ENCODE results near the gene STYK1. TPM values are rescaled to one million over a fixed set of nuclear protein-coding genes. Genes with fewer than 3 reads are reported as not detected.
"Not testable (repeated sequence)": the region's sequence is repeated elsewhere in the genome, so short reads cannot be mapped to it uniquely, and the experiment has no call there.

STYK1 gene
- total and polyA plus RNA-seq, 10 of the 15 experiments (the other 5 are each of a cell fraction or from before 2014, with no cell fraction given), result 0.62 to 1.2 (median 0.82) TPM; not detected in 1

- no peak for TF ChIP-seq USF1 (IDR thresholded peaks at IDR 0.05; ENCODE audit: borderline replicate concordance, extremely low read length, insufficient read depth, low read depth, low read length)
- no peak for TF ChIP-seq MYC (IDR thresholded peaks at IDR 0.05; ENCODE audit: insufficient read depth, insufficient read length, insufficient replicate concordance, low read length, severe bottlenecking)
Measured at GRCh38 chr12:10612110-10612509, 61.7 kb downstream of the STYK1 start (continued).

- H3K9ac ChIP-seq (ENCODE audit: control insufficient read depth, insufficient read depth, low read length); RAD21 ChIA-PET (ENCODE audit: unreplicated experiment); H3K4me1 ChIP-seq (ENCODE audit: control insufficient read depth, insufficient read depth, low read length); H3K27me3 ChIP-seq (replicated peaks in 1 of 2; ENCODE audit: control insufficient read depth in 2 of 2, insufficient read depth in 2 of 2, low read length in 1 of 2); FAIRE-seq; H3K27ac ChIP-seq (ENCODE audit: control insufficient read depth, insufficient read depth); H3K4me2 ChIP-seq (ENCODE audit: control insufficient read depth, insufficient read depth); H4K20me1 ChIP-seq (ENCODE audit: control insufficient read depth, insufficient read depth); H2AFZ ChIP-seq (ENCODE audit: control insufficient read depth, low read depth, low read length); H3K36me3 ChIP-seq (ENCODE audit: control insufficient read depth in 2 of 2, insufficient read depth in 2 of 2, low read length in 1 of 2); ATAC-seq; in situ Hi-C loops (cut with MboI); DNase-seq (ENCODE audit: low read depth, low spot score); BruUV-seq (replicated peaks); H3K9me3 ChIP-seq (replicated peaks; ENCODE audit: control insufficient read depth, insufficient read depth, low read length): not testable (repeated sequence)
- Histone ChIP-seq H3K79me2 (ENCODE audit: control insufficient read depth, insufficient read depth, low read length) (peaks cover 29% of the 10 kb centered on the region), H3K4me3 (0 out of 2 replicates have a peak overlapping the region, but pooled peaks have one; percentile 16)
- intact Hi-C loops (cut with micrococcal nuclease; ENCODE audit: unreplicated experiment), result loop anchor here (5.0 kb wide), 1 partner anchor 141 kb away; no protein-coding TSS in a partner anchor
- ChIA-PET SMC1A (ENCODE audit: uncharacterized antibody, unreplicated experiment) (interaction anchor here (0.9 to 1.3 kb wide), 2 partner anchors 14 to 139 kb away, joined by 3 read pairs; no protein-coding TSS in a partner anchor), POLR2A (interaction anchor here (0.6 to 0.7 kb wide), 2 partner anchors 23 to 129 kb away, joined by 4 read pairs; no protein-coding TSS in a partner anchor), CTCF (interaction anchor here (0.9 to 1.2 kb wide), 2 partner anchors 8 to 139 kb away, joined by 3 to 4 read pairs; no protein-coding TSS in a partner anchor)
- 94% methylated on average over 4 of the region's 4 CpGs for WGBS (ENCODE audit: insufficient coverage, insufficient replicate concordance, low lambda C conversion rate, missing lambda C conversion rate)
Measured at GRCh38 chr12:10611258-10611657, 62.6 kb downstream of the STYK1 start.

- no peak for ATAC-seq
- Histone ChIP-seq H3K9ac (ENCODE audit: control insufficient read depth, insufficient read depth, low read length) (no peak overlapping the region), H3K9me3 (replicated peaks; ENCODE audit: control insufficient read depth, insufficient read depth, low read length) (no peaks in the 10 kb centered on the region; the same call in 2 of the 3 replicates), H3K4me1 (ENCODE audit: control insufficient read depth, insufficient read depth, low read length) (no peaks in the 10 kb centered on the region), H3K4me2 (ENCODE audit: control insufficient read depth, insufficient read depth) (no peak overlapping the region), H3K36me3 (ENCODE audit: control insufficient read depth in 2 of 2, insufficient read depth in 2 of 2, low read length in 1 of 2) (peaks cover 2 to 3% of the 10 kb centered on the region in 2 experiments; a peak in 3 of 4 replicates), H3K79me2 (ENCODE audit: control insufficient read depth, insufficient read depth, low read length) (peaks cover 29% of the 10 kb centered on the region), H4K20me1 (ENCODE audit: control insufficient read depth, insufficient read depth) (no peaks in the 10 kb centered on the region), H3K4me3 (no peak overlapping the region; the same call in 1 of the 2 replicates), H3K27ac (ENCODE audit: control insufficient read depth, insufficient read depth) (no peak overlapping the region), H2AFZ (ENCODE audit: control insufficient read depth, low read depth, low read length) (no peak overlapping the region), H3K27me3 (replicated peaks in 1 of 2; ENCODE audit: control insufficient read depth in 2 of 2, insufficient read depth in 2 of 2, low read length in 1 of 2) (no peaks in the 10 kb centered on the region)
- POLR2A ChIA-PET, result no interaction called here
- BruUV-seq (replicated peaks), result no TSS peak
- SMC1A ChIA-PET (ENCODE audit: uncharacterized antibody, unreplicated experiment), result no interaction called here
- DNase-seq (ENCODE audit: low read depth, low spot score), result no peak
- 90% methylated on average over 3 of the region's 3 CpGs for WGBS (ENCODE audit: insufficient coverage, insufficient replicate concordance, low lambda C conversion rate, missing lambda C conversion rate)
- intact Hi-C loops (cut with micrococcal nuclease; ENCODE audit: unreplicated experiment) (loop anchor here (5.0 kb wide), 1 partner anchor 142 kb away; no protein-coding TSS in a partner anchor), in situ Hi-C loops (cut with MboI) (no loop called here)
- RAD21 ChIA-PET (ENCODE audit: unreplicated experiment), result no interaction called here
- CTCF ChIA-PET, result interaction anchor here (0.9 to 1.1 kb wide), 2 partner anchors 9 to 139 kb away, joined by 4 read pairs; no protein-coding TSS in a partner anchor
- no peak for FAIRE-seq
- TF ChIP-seq CUX1 (IDR thresholded peaks at IDR 0.05; ENCODE audit: insufficient replicate concordance, low read depth, low read length) (no peak), DPF2 (IDR thresholded peaks at IDR 0.05) (no peak)
Measured at GRCh38 chr12:10610188-10610587, 63.7 kb downstream of the STYK1 start.

Measured in GM12878 (cell line).